Measurements from ENCODE around the gene TSC22D3.

- TF ChIP-seq TAF1 (IDR thresholded peaks at IDR 0.05; ENCODE audit: borderline replicate concordance, low read depth, low read length) (no peak), POLR2A (IDR thresholded peaks at IDR 0.05; ENCODE audit: low read depth, low read length) (no peak), POLR2AphosphoS5 (IDR thresholded peaks at IDR 0.05; ENCODE audit: low read depth, low read length) (no peak)
Measured at GRCh38 chrX:107742700-107743191, 32.8 kb downstream of the TSC22D3 start.
